Subcutaneous abdominal adipose tissue (tissue), 5 donors: ENCODE results near the gene SKAP1.

Experiments
- H3K27ac ChIP-seq: one replicate; pipeline ENCODE4 v1.7.0; 2013; ENCODE audit warnings: low read depth, mild to moderate bottlenecking, inconsistent platforms, low read length, moderate library complexity
- H3K27me3 ChIP-seq, 5 donors: one replicate each; pipeline ENCODE4 v1.7.0; 2013; ENCODE audit warnings: low read length in 5 of 5, inconsistent platforms in 1 of 5; ENCODE audit not compliant: control insufficient read depth in 5 of 5, insufficient read depth in 4 of 5
- H3K36me3 ChIP-seq, 5 donors: one replicate each; pipeline ENCODE4 v1.7.0; 2013; ENCODE audit warnings: low read length in 5 of 5; ENCODE audit not compliant: control insufficient read depth in 5 of 5, insufficient read depth in 5 of 5
- H3K4me1 ChIP-seq, 5 donors: one replicate each; pipeline ENCODE4 v1.7.0; 2013; ENCODE audit warnings: low read length in 5 of 5, mild to moderate bottlenecking in 3 of 5, moderate library complexity in 1 of 5; ENCODE audit not compliant: control insufficient read depth in 5 of 5, insufficient read depth in 5 of 5
- H3K4me3 ChIP-seq, 5 donors: one replicate each; pipeline ENCODE4 v1.7.0; 2013; ENCODE audit warnings: low read length in 5 of 5, low read depth in 1 of 5
- H3K9ac ChIP-seq, 5 donors: one replicate each; pipeline ENCODE4 v1.7.0; 2013; ENCODE audit warnings: low read length in 5 of 5, mild to moderate bottlenecking in 4 of 5, moderate library complexity in 3 of 5
- H3K9me3 ChIP-seq, 5 donors: one replicate each; pipeline ENCODE4 v1.7.0; 2013; ENCODE audit warnings: low read length in 5 of 5; ENCODE audit not compliant: control insufficient read depth in 5 of 5
- donor health status: healthy.
- donor health status: healthy.
- donor health status: healthy.
- donor health status: healthy.
- donor health status: healthy.

Gene SKAP1

GRCh38 chr17:48131216-48131824 lies 298.7 kb downstream of the SKAP1 start:
- peaks cover 0 to 7% (median 4%) of the 10 kb centered on the region in 5 donors for H3K36me3 ChIP-seq
- peaks cover 0 to 5% (median 0%) of the 10 kb centered on the region in 5 donors for H3K4me1 ChIP-seq
- H3K9ac ChIP-seq = no peak overlapping the region
- H3K27ac ChIP-seq = no peak overlapping the region
- H3K9me3 ChIP-seq = no peaks in the 10 kb centered on the region
- H3K4me3 ChIP-seq = no peak overlapping the region
- H3K27me3 ChIP-seq = peaks cover 0 to 3% (median 0%) of the 10 kb centered on the region in 5 donors

GRCh38 chr17:48129981-48130380 lies 300.0 kb downstream of the SKAP1 start:
- Histone ChIP-seq H3K4me1 (peaks cover 0 to 5% (median 0%) of the 10 kb centered on the region in 5 donors), H3K9me3 (no peaks in the 10 kb centered on the region), H3K36me3 (peaks cover 0 to 17% (median 11%) of the 10 kb centered on the region in 5 donors), H3K4me3 (no peak overlapping the region), H3K27ac (no peak overlapping the region), H3K9ac (no peak overlapping the region), H3K27me3 (peaks cover 0 to 3% (median 0%) of the 10 kb centered on the region in 5 donors)

- H3K4me1 ChIP-seq = peaks cover 0 to 5% (median 0%) of the 10 kb centered on the region in 5 donors
- H3K27me3 ChIP-seq = peaks cover 0 to 3% (median 0%) of the 10 kb centered on the region in 5 donors
- no peak overlapping the region for H3K4me3 ChIP-seq
- H3K9me3 ChIP-seq = no peaks in the 10 kb centered on the region
- H3K27ac ChIP-seq = no peak overlapping the region
- no peak overlapping the region for H3K9ac ChIP-seq
- H3K36me3 ChIP-seq = peaks cover 2 to 22% (median 17%) of the 10 kb centered on the region in 5 donors
These were observed 301.6 kb downstream of the SKAP1 start for GRCh38 chr17:48128400-48128799.

GRCh38 chr17:48127371-48128051 lies 302.5 kb downstream of the SKAP1 start:
- Histone ChIP-seq H3K36me3 (peaks cover 2 to 31% (median 26%) of the 10 kb centered on the region in 5 donors), H3K9ac (no peak overlapping the region), H3K27ac (no peak overlapping the region), H3K4me1 (peaks cover 0 to 5% (median 0%) of the 10 kb centered on the region in 5 donors), H3K27me3 (peaks cover 0 to 3% (median 0%) of the 10 kb centered on the region in 5 donors), H3K9me3 (no peaks in the 10 kb centered on the region), H3K4me3 (no peak overlapping the region)

GRCh38 chr17:48126532-48126850 lies 303.5 kb downstream of the SKAP1 start:
- H3K9me3 ChIP-seq = no peaks in the 10 kb centered on the region
- no peak overlapping the region for H3K4me3 ChIP-seq
- H3K27me3 ChIP-seq = no peaks in the 10 kb centered on the region
- H3K27ac ChIP-seq = no peak overlapping the region
- H3K4me1 ChIP-seq = peaks cover 0 to 2% (median 0%) of the 10 kb centered on the region in 5 donors
- peaks cover 2 to 41% (median 37%) of the 10 kb centered on the region in 5 donors for H3K36me3 ChIP-seq
- H3K9ac ChIP-seq = peak overlapping the region in 1 of 5 donors; percentile 45

GRCh38 chr17:48125829-48126531 lies 304.0 kb downstream of the SKAP1 start:
- no peak overlapping the region for H3K27ac ChIP-seq
- H3K9ac ChIP-seq = peak overlapping the region in 1 of 5 donors; percentile 45
- no peaks in the 10 kb centered on the region for H3K9me3 ChIP-seq

GRCh38 chr17:48123776-48124388 lies 306.1 kb downstream of the SKAP1 start:
- Histone ChIP-seq H3K27me3 (no peaks in the 10 kb centered on the region), H3K4me1 (peaks cover 0 to 2% (median 0%) of the 10 kb centered on the region in 5 donors), H3K9ac (peak overlapping the region in 1 of 5 donors; percentile 41), H3K4me3 (no peak overlapping the region), H3K9me3 (no peaks in the 10 kb centered on the region), H3K27ac (no peak overlapping the region), H3K36me3 (peaks cover 13 to 61% (median 52%) of the 10 kb centered on the region in 5 donors)

More at GRCh38 chr17:48125829-48126531, 304.0 kb downstream of the SKAP1 start:
- H3K4me1 ChIP-seq = peaks cover 0 to 2% (median 0%) of the 10 kb centered on the region in 5 donors
- H3K27me3 ChIP-seq = no peaks in the 10 kb centered on the region
- H3K4me3 ChIP-seq = no peak overlapping the region
- peaks cover 5 to 47% (median 42%) of the 10 kb centered on the region in 5 donors for H3K36me3 ChIP-seq

- H3K4me1 ChIP-seq = peaks cover 0 to 2% (median 0%) of the 10 kb centered on the region in 5 donors
- H3K9ac ChIP-seq = no peak overlapping the region
- no peaks in the 10 kb centered on the region for H3K9me3 ChIP-seq
- H3K4me3 ChIP-seq = no peak overlapping the region
- H3K36me3 ChIP-seq = peaks cover 13 to 68% (median 56%) of the 10 kb centered on the region in 5 donors
- H3K27me3 ChIP-seq = no peaks in the 10 kb centered on the region
- H3K27ac ChIP-seq = no peak overlapping the region
These were observed 306.9 kb downstream of the SKAP1 start for GRCh38 chr17:48123111-48123510.

GRCh38 chr17:48122665-48123045 lies 307.4 kb downstream of the SKAP1 start:
- H3K4me3 ChIP-seq = no peak overlapping the region
- H3K9ac ChIP-seq = no peak overlapping the region
- H3K27ac ChIP-seq = no peak overlapping the region
- peaks cover 0 to under 1% (median 0%) of the 10 kb centered on the region in 5 donors for H3K4me1 ChIP-seq
- H3K9me3 ChIP-seq = no peaks in the 10 kb centered on the region
- H3K27me3 ChIP-seq = no peaks in the 10 kb centered on the region
- H3K36me3 ChIP-seq = peaks cover 13 to 73% (median 61%) of the 10 kb centered on the region in 5 donors
